Measurements from ENCODE around the gene CALML4.
A peak's percentile ranks its signal among the peaks of the same experiment; 100 is the strongest.

Gene CALML4

GRCh38 chr15:68211656-68212320 is 6.7 kb upstream of the CALML4 start:
- TF ChIP-seq CTCF (IDR thresholded peaks at IDR 0.05; ENCODE audit: low read depth, low read length, poor library complexity, severe bottlenecking) (no peak), EZH2phosphoT487 (IDR thresholded peaks at IDR 0.05; ENCODE audit: borderline replicate concordance, low read length) (no peak)
- Histone ChIP-seq H3K27ac (ENCODE audit: low read depth, low read length) (no peak overlapping the region), H3K79me2 (ENCODE audit: control insufficient read depth, low read length) (peaks cover 26% of the 10 kb centered on the region), H3K4me3 (ENCODE audit: low read length) (no peak overlapping the region), H4K20me1 (ENCODE audit: control insufficient read depth, insufficient read depth, low read depth, low read length) (0 out of 2 replicates have a peak, but pooled peaks cover 2% of the 10 kb centered on the region), H3F3A (ENCODE audit: control insufficient read depth, insufficient read depth) (no peaks in the 10 kb centered on the region), H3K4me2 (ENCODE audit: low read length) (no peak overlapping the region), H3K4me1 (ENCODE audit: control insufficient read depth, low read length) (peaks cover 24% of the 10 kb centered on the region), H3K9me2 (replicated peaks; ENCODE audit: control insufficient read depth, low read length) (no peaks in the 10 kb centered on the region), H3K27me3 (ENCODE audit: control insufficient read depth, low read length) (no peaks in the 10 kb centered on the region), H3K36me3 (ENCODE audit: control insufficient read depth, low read length) (peaks cover 27% of the 10 kb centered on the region), H3K9me3 (ENCODE audit: control insufficient read depth, insufficient read depth, low read length) (no peaks in the 10 kb centered on the region)

GRCh38 chr15:68210821-68211655 is 5.9 kb upstream of the CALML4 start:
- H3K4me3 ChIP-seq (ENCODE audit: low read length), result no peak overlapping the region
- H3K27me3 ChIP-seq (ENCODE audit: control insufficient read depth, low read length), result no peaks in the 10 kb centered on the region
- no peaks in the 10 kb centered on the region for H3F3A ChIP-seq (ENCODE audit: control insufficient read depth, insufficient read depth)
- H3K36me3 ChIP-seq (ENCODE audit: control insufficient read depth, low read length), result peaks cover 22% of the 10 kb centered on the region
- TF ChIP-seq EZH2phosphoT487 (IDR thresholded peaks at IDR 0.05; ENCODE audit: borderline replicate concordance, low read length), result no peak
- TF ChIP-seq CTCF (IDR thresholded peaks at IDR 0.05; ENCODE audit: low read depth, low read length, poor library complexity, severe bottlenecking), result peak; percentile 75
- H3K79me2 ChIP-seq (ENCODE audit: control insufficient read depth, low read length), result peaks cover 18% of the 10 kb centered on the region
- H3K9me3 ChIP-seq (ENCODE audit: control insufficient read depth, insufficient read depth, low read length), result no peaks in the 10 kb centered on the region
- 0 out of 2 replicates have a peak, but pooled peaks cover 2% of the 10 kb centered on the region for H4K20me1 ChIP-seq (ENCODE audit: control insufficient read depth, insufficient read depth, low read depth, low read length)
- H3K27ac ChIP-seq (ENCODE audit: low read depth, low read length), result no peak overlapping the region
- H3K4me1 ChIP-seq (ENCODE audit: control insufficient read depth, low read length), result peaks cover 24% of the 10 kb centered on the region
- H3K4me2 ChIP-seq (ENCODE audit: low read length), result peak overlapping the region; percentile 32
- H3K9me2 ChIP-seq (replicated peaks; ENCODE audit: control insufficient read depth, low read length), result no peaks in the 10 kb centered on the region

GRCh38 chr15:68210409-68210756 is 5.3 kb upstream of the CALML4 start:
- Histone ChIP-seq H4K20me1 (ENCODE audit: control insufficient read depth, insufficient read depth, low read depth, low read length) (peaks cover 2% of the 10 kb centered on the region; the same call in 1 of the 2 replicates), H3K4me2 (ENCODE audit: low read length) (peak overlapping the region; percentile 32)

More at GRCh38 chr15:68210409-68210756, 5.3 kb upstream of the CALML4 start:
- Histone ChIP-seq H3K79me2 (ENCODE audit: control insufficient read depth, low read length) (peaks cover 12% of the 10 kb centered on the region), H3K27me3 (ENCODE audit: control insufficient read depth, low read length) (no peaks in the 10 kb centered on the region), H3K9me3 (ENCODE audit: control insufficient read depth, insufficient read depth, low read length) (no peaks in the 10 kb centered on the region), H3K27ac (ENCODE audit: low read depth, low read length) (no peak overlapping the region), H3K4me1 (ENCODE audit: control insufficient read depth, low read length) (peaks cover 24% of the 10 kb centered on the region), H3K4me3 (ENCODE audit: low read length) (no peak overlapping the region), H3K9me2 (replicated peaks; ENCODE audit: control insufficient read depth, low read length) (no peaks in the 10 kb centered on the region), H3F3A (ENCODE audit: control insufficient read depth, insufficient read depth) (no peaks in the 10 kb centered on the region), H3K36me3 (ENCODE audit: control insufficient read depth, low read length) (peaks cover 16% of the 10 kb centered on the region)
- TF ChIP-seq EZH2phosphoT487 (IDR thresholded peaks at IDR 0.05; ENCODE audit: borderline replicate concordance, low read length) (no peak), CTCF (IDR thresholded peaks at IDR 0.05; ENCODE audit: low read depth, low read length, poor library complexity, severe bottlenecking) (no peak)

Measured in DOHH2 (cell line).